SK-N-SH (cell line): ENCODE results near the gene PIP5K1B. TPM values are rescaled to one million over a fixed set of nuclear protein-coding genes. Genes with fewer than 3 reads are reported as not detected.

Experiments
- CTCF ChIA-PET: fragments of 300-600, 350-600 bp; formaldehyde crosslinking; extraction: SDS; loops from one replicate; lab custom pipeline; 2021; lab: Yijun Ruan, JAX
- POLR2A ChIA-PET: fragments of 350-600 bp; sonication (Branson Sonifier 250); formaldehyde crosslinking; extraction: SDS; loops from one replicate; lab custom pipeline; 2020; ENCODE audit warnings: antibody characterized with exemption, inconsistent platforms; lab: Yijun Ruan, JAX
- DNase-seq: peaks from one replicate; pipeline ENCODE4 v3.0.0; 2012
- H2AFZ ChIP-seq: fragments of 200-600 bp; sonication (generic); 2 replicates; pipeline ENCODE4 v1.8.1; 2016; ENCODE audit warnings: antibody characterized with exemption, mild to moderate bottlenecking, low read depth
- H3F3A ChIP-seq: fragments of 200-600 bp; sonication (generic); replicated peaks from 2 replicates; pipeline ENCODE3; 2016; ENCODE audit warnings: antibody characterized with exemption, mild to moderate bottlenecking; ENCODE audit not compliant: insufficient read depth
- H3K27ac ChIP-seq, 2 experiments: fragments of 200-500 bp in 1 of 2; fragments of 200-600 bp in 1 of 2; sonication (Bioruptor generic) in 1 of 2; sonication (generic), shearing (Covaris generic) in 1 of 2; 2 replicates each; pipeline versions ENCODE4 v1.5.1 to v1.6.1; 2014 to 2016; ENCODE audit warnings: low read depth in 2 of 2, inconsistent platforms in 1 of 2, low read length in 1 of 2, mild to moderate bottlenecking in 1 of 2, mixed read lengths in 1 of 2
- H3K27me3 ChIP-seq: fragments of 200-600 bp; sonication (generic), shearing (Covaris generic); 2 replicates; pipeline ENCODE4 v1.6.1; 2016; ENCODE audit warnings: mixed run types; ENCODE audit not compliant: insufficient read depth
- H3K36me3 ChIP-seq, 2 experiments: fragments of 200-500 bp in 1 of 2; fragments of 200-600 bp in 1 of 2; sonication (Bioruptor generic) in 1 of 2; sonication (generic) in 1 of 2; replicated peaks in 1 of 2; 2 replicates each; pipeline versions ENCODE3 to v1.5.1; 2014 to 2016; ENCODE audit warnings: low read length in 1 of 2, mild to moderate bottlenecking in 1 of 2; ENCODE audit not compliant: insufficient read depth in 2 of 2, control insufficient read depth in 1 of 2
- H3K4me1 ChIP-seq, 2 experiments: fragments of 200-500 bp in 1 of 2; fragments of 200-600 bp in 1 of 2; sonication (Bioruptor generic) in 1 of 2; sonication (generic), shearing (Covaris generic) in 1 of 2; 2 replicates each; pipeline versions ENCODE4 v1.5.1 to v1.6.1; 2014 to 2016; ENCODE audit warnings: low read depth in 1 of 2, low read length in 1 of 2, mixed run types in 1 of 2; ENCODE audit not compliant: insufficient read depth in 2 of 2, control insufficient read depth in 1 of 2
- H3K4me2 ChIP-seq: fragments of 200-600 bp; sonication (generic), shearing (Covaris generic); 2 replicates; pipeline ENCODE4 v1.6.1; 2017; ENCODE audit warnings: mixed run types
- H3K4me3 ChIP-seq, 2 experiments: fragments of 200-500 bp in 1 of 2; fragments of 200-600 bp in 1 of 2; sonication (Bioruptor generic) in 1 of 2; sonication (generic), shearing (Covaris generic) in 1 of 2; 2 replicates each; pipeline versions ENCODE4 v1.5.1 to v1.8.1; 2014 to 2016; ENCODE audit warnings: low read depth in 2 of 2, inconsistent platforms in 1 of 2, low read length in 1 of 2, mild to moderate bottlenecking in 1 of 2, mixed read lengths in 1 of 2, moderate library complexity in 1 of 2
- H3K79me2 ChIP-seq: fragments of 200-600 bp; sonication (generic); 2 replicates; pipeline ENCODE4 v1.8.1; 2017; ENCODE audit warnings: mild to moderate bottlenecking; ENCODE audit not compliant: insufficient read depth
- H3K9ac ChIP-seq: fragments of 200-600 bp; sonication (generic); 2 replicates; pipeline ENCODE4 v1.6.1; 2017; ENCODE audit warnings: mixed run types
- H3K9me2 ChIP-seq: fragments of 200-600 bp; sonication (generic); 2 replicates; pipeline ENCODE4 v1.6.1; 2017; ENCODE audit warnings: mixed run types
- H3K9me3 ChIP-seq: fragments of 200-600 bp; sonication (generic); 2 replicates; pipeline ENCODE4 v1.6.1; 2017; ENCODE audit warnings: mixed run types, mild to moderate bottlenecking, moderate library complexity
- H4K20me1 ChIP-seq: fragments of 200-600 bp; sonication (generic); 2 replicates; pipeline ENCODE4 v1.6.1; 2017; ENCODE audit warnings: mild to moderate bottlenecking, mixed run types; ENCODE audit not compliant: insufficient read depth
- ELF1 ChIP-seq: IDR thresholded peaks from 2 replicates; pipeline ENCODE4 v1.4.0; 2012
- EP300 ChIP-seq, 2 experiments: IDR thresholded peaks; 2 replicates each; pipeline versions ENCODE4 v1.4.0 to v1.6.1; 2012; ENCODE audit warnings: borderline replicate concordance in 1 of 2, low read depth in 1 of 2, low read length in 1 of 2
- FOXM1 ChIP-seq: IDR thresholded peaks from 2 replicates; pipeline ENCODE4 v1.4.0; 2012; ENCODE audit warnings: low read depth, mild to moderate bottlenecking
- MEF2A ChIP-seq: IDR thresholded peaks from 2 replicates; pipeline ENCODE4 v1.4.0; 2012; ENCODE audit warnings: low read depth, borderline replicate concordance
- MXI1 ChIP-seq: IDR thresholded peaks from 2 replicates; pipeline ENCODE4 v1.6.1; 2012; ENCODE audit warnings: mild to moderate bottlenecking, low read depth, low read length, improper control_type of control experiment
- POLR2AphosphoS5 ChIP-seq: IDR thresholded peaks from 2 replicates; pipeline ENCODE4 v1.6.1; 2012; ENCODE audit warnings: low read depth, low read length
- RAD21 ChIP-seq: IDR thresholded peaks from 2 replicates; pipeline ENCODE4 v1.6.1; 2012; ENCODE audit warnings: mild to moderate bottlenecking, low read length
- RCOR1 ChIP-seq: fragments of 150-350 bp; IDR thresholded peaks from 2 replicates; pipeline ENCODE4 v1.6.1; 2017; ENCODE audit warnings: antibody characterized with exemption, low read length
- REST ChIP-seq: IDR thresholded peaks from 2 replicates; pipeline ENCODE4 v1.6.1; 2012; ENCODE audit warnings: mild to moderate bottlenecking, low read depth, low read length, moderate library complexity
- RXRA ChIP-seq: IDR thresholded peaks from 2 replicates; pipeline ENCODE4 v1.4.0; 2012; ENCODE audit warnings: low read depth, mild to moderate bottlenecking, borderline replicate concordance
- SMC3 ChIP-seq: IDR thresholded peaks from 2 replicates; pipeline ENCODE4 v1.6.1; 2012; ENCODE audit warnings: low read depth, low read length, improper control_type of control experiment
- TAF1 ChIP-seq: IDR thresholded peaks from 2 replicates; pipeline ENCODE4 v1.6.1; 2012; ENCODE audit warnings: low read depth, mild to moderate bottlenecking, low read length, moderate library complexity, borderline replicate concordance
- TEAD4 ChIP-seq: IDR thresholded peaks from 2 replicates; pipeline ENCODE4 v1.4.0; 2012; ENCODE audit warnings: mild to moderate bottlenecking, borderline replicate concordance; ENCODE audit not compliant: insufficient read depth
- USF2 ChIP-seq: fragments of 150-350 bp; IDR thresholded peaks from 2 replicates; pipeline ENCODE4 v1.6.1; 2017; ENCODE audit warnings: antibody characterized with exemption, low read length, low read depth, borderline replicate concordance
- ZBTB33 ChIP-seq: IDR thresholded peaks from 2 replicates; pipeline ENCODE4 v1.4.0; 2012; ENCODE audit warnings: low read depth, borderline replicate concordance
- WGBS: methylation state at CpG from one replicate; pipeline ENCODE4 v1.1.6; 2017; ENCODE audit warnings: low lambda C conversion rate; 5-methylcytosine and 5-hydroxymethylcytosine counted together
- polyA plus RNA-seq, 3 experiments: library from polyadenylated mRNA; depleted of rRNA; stranded (reverse); fragments of >200 nt; gene quantifications; 2 replicates each; pipeline ENCODE4 v1.2.3, GENCODE V29; 2012
- TF ChIP-seq, protein P1 (sequence below): fragments of 200-600 bp; sonication (generic); IDR thresholded peaks from 2 replicates; pipeline ENCODE4 v1.6.1; 2017; ENCODE audit warnings: antibody characterized with exemption, mild to moderate bottlenecking, moderate library complexity

The PIP5K1B gene
- polyA plus RNA-seq, 1 of the 3 experiments (the other 2 are of a cell fraction): not detected

GRCh38 chr9:68775003-68775730, 70.1 kb downstream of the PIP5K1B start:
- CTCF ChIA-PET: no interaction called here
- no peak overlapping the region for H3K4me3 ChIP-seq

More at GRCh38 chr9:68775003-68775730, 70.1 kb downstream of the PIP5K1B start:
- Histone ChIP-seq H2AFZ (no peak overlapping the region; the same call in 1 of the 2 replicates), H3K36me3 (no peaks in the 10 kb centered on the region), H3F3A (no peaks in the 10 kb centered on the region), H3K79me2 (peaks cover under 1% of the 10 kb centered on the region; the same call in 1 of the 2 replicates), H3K27me3 (peaks cover 19% of the 10 kb centered on the region; the same call in 1 of the 2 replicates), H3K4me1 (peaks cover 0 to 3% of the 10 kb centered on the region in 2 experiments; a peak in 1 of 4 replicates), H3K9me3 (no peaks in the 10 kb centered on the region), H3K9me2 (no peaks in the 10 kb centered on the region), H4K20me1 (no peaks in the 10 kb centered on the region), H3K4me2 (no peak overlapping the region), H3K9ac (no peak overlapping the region), H3K27ac (no peak overlapping the region)
- no peak for DNase-seq
- TF ChIP-seq MXI1 (no peak), ZBTB33 (no peak), TEAD4 (no peak), EP300 (IDR thresholded peaks at IDR 0.05; ENCODE audit: borderline replicate concordance in 1 of 2, low read depth in 1 of 2, low read length in 1 of 2) (no peak), RCOR1 (no peak), TAF1 (no peak), SMC3 (no peak), POLR2AphosphoS5 (no peak), FOXM1 (no peak), RXRA (no peak), MEF2A (no peak), ELF1 (no peak), USF2 (no peak), RAD21 (no peak), REST (no peak)
- TF ChIP-seq, protein P1, sequence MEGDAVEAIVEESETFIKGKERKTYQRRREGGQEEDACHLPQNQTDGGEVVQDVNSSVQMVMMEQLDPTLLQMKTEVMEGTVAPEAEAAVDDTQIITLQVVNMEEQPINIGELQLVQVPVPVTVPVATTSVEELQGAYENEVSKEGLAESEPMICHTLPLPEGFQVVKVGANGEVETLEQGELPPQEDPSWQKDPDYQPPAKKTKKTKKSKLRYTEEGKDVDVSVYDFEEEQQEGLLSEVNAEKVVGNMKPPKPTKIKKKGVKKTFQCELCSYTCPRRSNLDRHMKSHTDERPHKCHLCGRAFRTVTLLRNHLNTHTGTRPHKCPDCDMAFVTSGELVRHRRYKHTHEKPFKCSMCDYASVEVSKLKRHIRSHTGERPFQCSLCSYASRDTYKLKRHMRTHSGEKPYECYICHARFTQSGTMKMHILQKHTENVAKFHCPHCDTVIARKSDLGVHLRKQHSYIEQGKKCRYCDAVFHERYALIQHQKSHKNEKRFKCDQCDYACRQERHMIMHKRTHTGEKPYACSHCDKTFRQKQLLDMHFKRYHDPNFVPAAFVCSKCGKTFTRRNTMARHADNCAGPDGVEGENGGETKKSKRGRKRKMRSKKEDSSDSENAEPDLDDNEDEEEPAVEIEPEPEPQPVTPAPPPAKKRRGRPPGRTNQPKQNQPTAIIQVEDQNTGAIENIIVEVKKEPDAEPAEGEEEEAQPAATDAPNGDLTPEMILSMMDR: no peak
- POLR2A ChIA-PET: no interaction called here
- 15% methylated on average over 5 of the region's 5 CpGs for WGBS
